Testis (tissue), 3 donors: Measurements from ENCODE around the gene MATN1. TPM values are rescaled to one million over a fixed set of nuclear protein-coding genes. Genes with fewer than 3 reads are reported as not detected.

Experiments
- DNase-seq: peaks from one replicate; pipeline ENCODE4 v3.0.0-alpha.2; 2019
- H3K27ac ChIP-seq, 2 donors: fragments of 200-600 bp; sonication (generic); one replicate each; pipeline ENCODE4 v1.5.1; 2019
- H3K27me3 ChIP-seq: fragments of 200-600 bp; sonication (generic); one replicate; pipeline ENCODE4 v1.5.1; 2019
- H3K36me3 ChIP-seq: fragments of 200-600 bp; sonication (generic); one replicate; pipeline ENCODE4 v1.5.1; 2017; ENCODE audit warnings: low read depth; ENCODE audit errors: missing control alignments
- H3K4me1 ChIP-seq: fragments of 200-600 bp; sonication (generic); one replicate; pipeline ENCODE4 v1.5.1; 2019
- H3K4me3 ChIP-seq, 2 donors: fragments of 200-600 bp; sonication (generic); one replicate each; pipeline ENCODE4 v1.5.1; 2017 to 2019
- H3K9me3 ChIP-seq: fragments of 200-600 bp; sonication (generic); one replicate; pipeline ENCODE4 v1.5.1; 2017
- POLR2A ChIP-seq: fragments of 450-650 bp; IDR thresholded peaks from one replicate; pipeline ENCODE4 v1.6.1; 2017; ENCODE audit warnings: antibody characterized with exemption, mild to moderate bottlenecking, moderate library complexity
- WGBS, 2 donors: methylation state at CpG; one replicate each; pipeline ENCODE4 v1.1.5; 2018; 5-methylcytosine and 5-hydroxymethylcytosine counted together
- intact Hi-C: fragments of 100-400 bp; cut with DNase I; formaldehyde crosslinking; loops from one replicate; pipeline ENCODE4 v1.15.1; 2023; ENCODE audit warnings: low total_unique reads
- polyA plus RNA-seq: library from polyadenylated mRNA; stranded (reverse); fragments of 350-450 nt; fragmentation: Illumina TruSeq; extraction: RNeasy Lipid Tissue Mini Kit (QIAGEN cat#74804); gene quantifications from one replicate; pipeline ENCODE4 v1.2.3, GENCODE V29; 2014; ENCODE audit warnings: low read depth, low replicate concordance; ENCODE audit not compliant: insufficient read depth
- total RNA-seq, 2 donors: library from RNA; depleted of rRNA; stranded (reverse); fragments of >200 nt; gene quantifications; one replicate each; pipeline ENCODE4 v1.2.3, GENCODE V29; 2016
- TF ChIP-seq, protein P1 (sequence below), 3 experiments: fragments of 450-650 bp in 2 of 3; fragments of 200-600 bp in 1 of 3; sonication (generic) in 1 of 3; IDR thresholded peaks; one replicate each; pipeline ENCODE4 v1.5.1; 2016 to 2019; ENCODE audit warnings: antibody characterized with exemption in 3 of 3, mild to moderate bottlenecking in 2 of 3, moderate library complexity in 1 of 3

The MATN1 gene
- total and polyA plus RNA-seq, 3 donors from 2014 or later: 0.32 to 0.62 (median 0.55) TPM

DNA sequence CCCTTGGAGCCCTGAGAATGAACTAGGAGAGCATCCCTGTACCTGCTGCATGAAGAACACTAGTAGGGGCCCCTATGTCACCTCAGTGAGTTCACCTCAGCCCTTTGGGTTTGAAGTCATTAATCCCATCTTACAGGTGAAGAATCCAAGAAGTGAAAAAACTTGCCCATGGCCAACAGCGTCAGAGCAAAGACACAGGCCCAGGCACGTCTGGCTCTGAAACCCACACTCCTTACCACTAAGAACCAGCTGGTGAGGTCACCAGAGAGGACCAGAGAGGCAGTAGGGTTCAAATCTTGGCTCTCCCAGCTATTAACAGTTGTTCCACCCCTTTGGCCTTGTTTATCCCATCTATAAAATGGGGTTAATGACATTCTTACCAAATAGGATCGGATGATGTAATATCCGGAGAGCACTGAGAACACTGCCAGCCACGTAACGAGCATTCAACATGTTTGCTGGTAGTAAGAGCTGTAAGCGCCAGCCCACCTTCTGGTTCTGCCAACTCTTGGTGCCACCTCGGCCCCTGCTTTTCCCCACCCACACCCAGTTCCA, 8.8 kb downstream of the MATN1 start:
- no peak for DNase-seq
- no peak for TF ChIP-seq POLR2A
- TF ChIP-seq, protein P1, sequence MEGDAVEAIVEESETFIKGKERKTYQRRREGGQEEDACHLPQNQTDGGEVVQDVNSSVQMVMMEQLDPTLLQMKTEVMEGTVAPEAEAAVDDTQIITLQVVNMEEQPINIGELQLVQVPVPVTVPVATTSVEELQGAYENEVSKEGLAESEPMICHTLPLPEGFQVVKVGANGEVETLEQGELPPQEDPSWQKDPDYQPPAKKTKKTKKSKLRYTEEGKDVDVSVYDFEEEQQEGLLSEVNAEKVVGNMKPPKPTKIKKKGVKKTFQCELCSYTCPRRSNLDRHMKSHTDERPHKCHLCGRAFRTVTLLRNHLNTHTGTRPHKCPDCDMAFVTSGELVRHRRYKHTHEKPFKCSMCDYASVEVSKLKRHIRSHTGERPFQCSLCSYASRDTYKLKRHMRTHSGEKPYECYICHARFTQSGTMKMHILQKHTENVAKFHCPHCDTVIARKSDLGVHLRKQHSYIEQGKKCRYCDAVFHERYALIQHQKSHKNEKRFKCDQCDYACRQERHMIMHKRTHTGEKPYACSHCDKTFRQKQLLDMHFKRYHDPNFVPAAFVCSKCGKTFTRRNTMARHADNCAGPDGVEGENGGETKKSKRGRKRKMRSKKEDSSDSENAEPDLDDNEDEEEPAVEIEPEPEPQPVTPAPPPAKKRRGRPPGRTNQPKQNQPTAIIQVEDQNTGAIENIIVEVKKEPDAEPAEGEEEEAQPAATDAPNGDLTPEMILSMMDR (IDR thresholded peaks at IDR 0.05): no peak
- 93 to 95% methylated on average over 8 of the region's 8 CpGs for WGBS, 2 donors
- no peaks in the 10 kb centered on the region for H3K9me3 ChIP-seq
- H3K4me1 ChIP-seq: peaks cover 7% of the 10 kb centered on the region
- intact Hi-C loops: no loop called here
- no peak overlapping the region for H3K27ac ChIP-seq
- H3K27me3 ChIP-seq: no peaks in the 10 kb centered on the region
- no peak overlapping the region for H3K4me3 ChIP-seq
- no peaks in the 10 kb centered on the region for H3K36me3 ChIP-seq

- H3K27me3 ChIP-seq: no peaks in the 10 kb centered on the region
- TF ChIP-seq, protein P1 (IDR thresholded peaks at IDR 0.05): no peak
- TF ChIP-seq POLR2A: no peak
- no peaks in the 10 kb centered on the region for H3K9me3 ChIP-seq
- H3K36me3 ChIP-seq: no peaks in the 10 kb centered on the region
- intact Hi-C loops: no loop called here
- WGBS, 2 donors: 68 to 71% methylated on average over 4 of the region's 4 CpGs
- H3K4me1 ChIP-seq: peaks cover 3% of the 10 kb centered on the region
- no peak overlapping the region for H3K27ac ChIP-seq
- H3K4me3 ChIP-seq: no peak overlapping the region
- no peak for DNase-seq
Measured at GRCh38 chr1:30714025-30714424, 9.4 kb downstream of the MATN1 start.

DNA sequence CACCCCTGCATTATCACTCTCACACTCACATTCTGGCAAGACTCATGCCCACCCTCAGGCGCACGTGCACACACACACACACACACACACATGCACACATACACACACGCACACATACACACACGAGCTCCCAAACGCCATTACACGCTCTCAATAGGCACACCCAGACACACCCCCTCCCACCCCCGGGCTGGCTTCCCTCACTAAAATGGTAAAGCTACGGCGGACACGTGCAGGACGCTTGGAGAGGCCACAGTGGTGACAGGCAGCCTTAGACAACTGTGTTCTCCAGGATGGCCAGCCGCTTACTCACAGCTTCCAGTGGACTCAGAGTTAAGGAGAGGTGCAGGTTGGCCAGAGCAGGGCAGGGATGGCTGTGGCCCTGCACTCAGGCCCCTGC, 10.1 kb downstream of the MATN1 start:
- Histone ChIP-seq H3K9me3 (no peaks in the 10 kb centered on the region), H3K4me3 (no peak overlapping the region), H3K4me1 (no peaks in the 10 kb centered on the region), H3K36me3 (no peaks in the 10 kb centered on the region), H3K27me3 (no peaks in the 10 kb centered on the region), H3K27ac (no peak overlapping the region)
- DNase-seq: no peak
- TF ChIP-seq, protein P1 (IDR thresholded peaks at IDR 0.05): no peak
- WGBS, 2 donors: 57 to 63% methylated on average over 11 to 12 of the region's 12 CpGs
- intact Hi-C loops: no loop called here

GRCh38 chr1:30712583-30712982, 10.8 kb downstream of the MATN1 start:
- 89 to 92% methylated on average over 5 to 6 of the region's 6 CpGs for WGBS, 2 donors
- H3K27me3 ChIP-seq: no peaks in the 10 kb centered on the region
- intact Hi-C loops: no loop called here

DNA sequence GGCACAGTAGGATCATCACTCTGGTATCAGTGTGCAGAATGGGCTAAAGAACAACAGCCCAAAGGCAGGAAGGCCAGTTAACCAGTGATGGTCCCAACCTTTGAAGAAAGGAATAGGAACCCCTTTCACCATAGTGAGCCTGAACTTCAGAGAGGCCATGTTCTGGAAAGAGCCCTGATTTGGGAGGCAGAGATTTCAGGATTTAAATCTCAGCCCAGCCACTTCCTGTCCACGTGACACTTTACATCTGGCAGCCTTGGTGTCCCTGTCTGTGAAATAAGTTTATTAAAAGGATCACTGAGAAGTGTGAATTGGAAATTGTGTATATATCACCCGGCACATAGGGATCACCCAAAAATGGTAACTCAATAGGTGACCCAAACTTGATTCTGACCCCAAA, 13.0 kb downstream of the MATN1 start:
- no peaks in the 10 kb centered on the region for H3K9me3 ChIP-seq
- WGBS, 2 donors: 78 to 85% methylated on average over 2 of the region's 2 CpGs
- H3K4me1 ChIP-seq: peaks cover 6% of the 10 kb centered on the region
- H3K4me3 ChIP-seq: no peak overlapping the region
- intact Hi-C loops: no loop called here
- no peaks in the 10 kb centered on the region for H3K27me3 ChIP-seq
- TF ChIP-seq, protein P1 (IDR thresholded peaks at IDR 0.05): no peak
- TF ChIP-seq POLR2A: no peak
- no peak overlapping the region for H3K27ac ChIP-seq
- DNase-seq: no peak
- no peaks in the 10 kb centered on the region for H3K36me3 ChIP-seq

More at GRCh38 chr1:30712583-30712982, 10.8 kb downstream of the MATN1 start:
- no peak for TF ChIP-seq POLR2A
- TF ChIP-seq, protein P1 (IDR thresholded peaks at IDR 0.05): no peak
- no peak for DNase-seq
- no peaks in the 10 kb centered on the region for H3K4me1 ChIP-seq
- no peaks in the 10 kb centered on the region for H3K36me3 ChIP-seq
- no peak overlapping the region for H3K27ac ChIP-seq
- no peaks in the 10 kb centered on the region for H3K9me3 ChIP-seq
- H3K4me3 ChIP-seq: no peak overlapping the region
